VCaP (cell line): ENCODE results near the gene GRIK4.
A peak's percentile ranks its signal among the peaks of the same experiment; 100 is the strongest.

Source experiments
- H3K27ac ChIP-seq: fragments of 450-650 bp; 2 replicates; pipeline ENCODE4 v1.5.1; 2017
- TF ChIP-seq, protein P1 (sequence below): fragments of 450-650 bp; conservative IDR thresholded peaks from 2 replicates; pipeline ENCODE4 v1.5.1; 2017; ENCODE audit warnings: mild to moderate bottlenecking, moderate library complexity

GRIK4 gene

DNA sequence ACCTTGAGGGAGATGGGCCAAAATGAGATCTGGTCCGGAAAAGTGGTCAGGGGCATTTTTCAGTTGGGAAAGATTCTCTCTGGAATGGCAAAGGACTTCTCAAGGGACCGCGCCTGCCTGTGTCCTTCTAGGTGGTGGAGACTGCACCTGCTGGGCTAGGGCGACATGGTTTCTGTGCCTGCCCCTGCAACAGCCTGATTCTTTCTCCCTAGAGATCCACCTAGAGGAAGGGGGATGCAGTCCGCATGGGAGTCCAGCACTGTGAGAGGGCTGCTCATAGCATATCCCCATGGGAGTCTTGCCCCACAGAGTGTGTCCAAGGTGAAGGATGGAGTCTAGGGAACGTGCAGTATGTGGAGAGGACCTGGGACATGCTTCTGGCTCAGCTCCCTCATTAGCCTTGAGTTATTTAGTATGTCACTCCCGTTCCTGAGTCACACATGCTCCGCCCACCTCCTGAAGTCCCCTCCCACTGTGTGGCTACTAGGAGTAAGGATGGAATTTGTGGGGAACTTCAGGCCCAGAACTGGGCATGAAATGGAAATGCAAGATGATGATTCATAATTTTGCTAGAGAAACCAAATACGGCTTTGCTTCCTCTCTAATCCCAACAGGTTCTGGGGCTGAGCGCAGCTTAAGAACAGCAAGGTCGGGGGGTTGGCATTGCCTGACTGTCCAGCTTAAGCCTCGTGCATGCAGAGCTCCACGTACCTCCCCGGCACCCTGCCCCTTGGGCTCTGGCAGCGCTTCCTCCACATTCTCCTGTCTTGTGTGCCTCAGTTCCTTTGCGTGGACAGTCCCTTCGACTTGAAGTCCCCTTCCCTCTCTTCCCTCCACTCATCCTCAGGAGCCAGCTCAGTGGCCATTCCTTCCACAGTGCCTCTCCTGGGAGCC, 35.0 kb downstream of the GRIK4 start:
- TF ChIP-seq, protein P1, sequence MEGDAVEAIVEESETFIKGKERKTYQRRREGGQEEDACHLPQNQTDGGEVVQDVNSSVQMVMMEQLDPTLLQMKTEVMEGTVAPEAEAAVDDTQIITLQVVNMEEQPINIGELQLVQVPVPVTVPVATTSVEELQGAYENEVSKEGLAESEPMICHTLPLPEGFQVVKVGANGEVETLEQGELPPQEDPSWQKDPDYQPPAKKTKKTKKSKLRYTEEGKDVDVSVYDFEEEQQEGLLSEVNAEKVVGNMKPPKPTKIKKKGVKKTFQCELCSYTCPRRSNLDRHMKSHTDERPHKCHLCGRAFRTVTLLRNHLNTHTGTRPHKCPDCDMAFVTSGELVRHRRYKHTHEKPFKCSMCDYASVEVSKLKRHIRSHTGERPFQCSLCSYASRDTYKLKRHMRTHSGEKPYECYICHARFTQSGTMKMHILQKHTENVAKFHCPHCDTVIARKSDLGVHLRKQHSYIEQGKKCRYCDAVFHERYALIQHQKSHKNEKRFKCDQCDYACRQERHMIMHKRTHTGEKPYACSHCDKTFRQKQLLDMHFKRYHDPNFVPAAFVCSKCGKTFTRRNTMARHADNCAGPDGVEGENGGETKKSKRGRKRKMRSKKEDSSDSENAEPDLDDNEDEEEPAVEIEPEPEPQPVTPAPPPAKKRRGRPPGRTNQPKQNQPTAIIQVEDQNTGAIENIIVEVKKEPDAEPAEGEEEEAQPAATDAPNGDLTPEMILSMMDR, result no peak
- H3K27ac ChIP-seq, result no peak overlapping the region

DNA sequence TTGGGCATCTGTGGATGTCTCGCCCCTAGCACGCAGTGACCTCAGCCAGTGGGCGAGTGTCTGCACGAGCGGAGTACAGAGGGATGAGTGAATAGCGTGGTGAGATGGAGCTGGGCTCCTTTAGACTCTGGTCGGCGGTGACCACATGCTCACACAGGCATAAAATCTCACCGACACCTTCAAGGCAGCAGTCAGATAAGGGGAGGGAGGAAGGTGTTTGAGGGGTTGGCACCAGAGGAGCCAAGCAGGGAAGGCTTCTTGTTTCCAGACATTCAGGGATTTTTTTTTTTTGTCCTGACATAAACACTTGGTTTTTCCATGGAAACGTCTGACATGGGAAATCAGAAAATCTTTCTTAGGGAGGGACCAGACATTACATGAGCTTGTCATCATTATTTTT, 35.8 kb downstream of the GRIK4 start:
- TF ChIP-seq, protein P1, result no peak
- no peak overlapping the region for H3K27ac ChIP-seq

DNA sequence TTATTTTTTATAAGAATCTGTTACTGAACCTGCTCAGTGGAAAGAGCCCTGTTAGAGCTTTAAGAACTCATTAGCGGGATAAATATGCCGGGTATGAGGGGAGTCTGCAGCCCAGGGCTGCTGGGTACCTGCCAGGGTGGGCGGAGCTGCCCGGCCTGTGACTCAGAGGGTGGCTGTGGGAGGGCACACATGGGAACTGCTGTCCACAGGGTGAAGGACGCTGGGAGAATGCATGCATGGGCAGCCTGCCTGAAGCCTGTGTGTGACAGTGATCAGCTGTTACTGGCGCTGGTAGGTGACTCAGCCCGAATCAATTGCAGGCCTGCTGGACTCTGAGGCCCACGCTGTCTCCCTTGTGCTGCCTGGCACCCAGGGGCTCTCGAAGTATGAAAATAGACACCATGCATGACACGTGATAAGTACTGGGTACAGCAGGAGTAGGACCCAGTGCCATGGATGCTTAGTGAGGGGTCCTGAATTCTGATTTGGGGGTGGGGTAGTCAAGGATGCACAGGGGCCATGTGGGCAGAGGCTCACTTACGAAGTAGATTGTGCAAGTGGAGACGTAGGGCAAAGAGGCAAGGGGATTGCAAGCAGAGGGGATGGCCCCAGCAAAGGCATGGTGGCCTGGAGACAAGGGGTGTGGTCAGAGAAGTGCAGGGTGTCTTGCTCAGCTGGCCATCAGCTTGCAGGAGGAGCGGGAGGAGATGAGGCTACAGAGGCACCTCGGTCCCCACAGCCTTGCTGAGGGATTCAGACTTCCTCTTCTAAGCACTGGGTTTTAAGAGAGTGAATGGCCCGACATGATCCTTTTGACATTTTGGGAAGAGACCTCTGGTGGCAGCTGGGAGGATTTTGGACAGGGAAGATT, 36.5 kb downstream of the GRIK4 start:
- no peak overlapping the region for H3K27ac ChIP-seq
- TF ChIP-seq, protein P1, result peak; percentile 58

DNA sequence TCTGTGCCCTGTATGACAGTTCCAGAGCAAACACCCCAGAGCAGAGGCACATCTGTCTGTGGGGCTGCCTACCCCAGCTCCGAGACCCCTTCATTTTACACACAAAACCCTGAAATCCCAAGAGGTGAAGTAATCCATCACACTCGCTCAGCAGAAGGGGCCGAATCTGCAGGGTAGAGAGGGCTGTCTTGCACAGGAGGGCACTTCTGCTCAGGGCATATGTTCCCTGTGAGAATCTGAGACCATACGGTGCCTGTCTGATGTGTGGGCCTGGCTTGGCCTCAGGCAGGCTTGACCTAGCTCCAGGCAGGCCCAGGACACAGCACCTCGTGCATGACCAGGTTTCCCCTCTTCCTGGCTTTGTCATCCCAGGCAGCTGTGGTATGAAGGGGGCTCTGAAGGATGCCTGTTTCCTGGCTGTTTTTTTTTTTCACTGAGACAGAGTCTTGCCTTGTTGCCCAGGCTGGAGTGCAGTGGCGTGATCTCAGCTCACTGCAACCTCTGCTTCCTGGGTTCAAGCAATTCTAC, 37.2 kb downstream of the GRIK4 start:
- TF ChIP-seq, protein P1, result peak; percentile 8; the same call in 1 of the 2 replicates
- H3K27ac ChIP-seq, result no peak overlapping the region

DNA sequence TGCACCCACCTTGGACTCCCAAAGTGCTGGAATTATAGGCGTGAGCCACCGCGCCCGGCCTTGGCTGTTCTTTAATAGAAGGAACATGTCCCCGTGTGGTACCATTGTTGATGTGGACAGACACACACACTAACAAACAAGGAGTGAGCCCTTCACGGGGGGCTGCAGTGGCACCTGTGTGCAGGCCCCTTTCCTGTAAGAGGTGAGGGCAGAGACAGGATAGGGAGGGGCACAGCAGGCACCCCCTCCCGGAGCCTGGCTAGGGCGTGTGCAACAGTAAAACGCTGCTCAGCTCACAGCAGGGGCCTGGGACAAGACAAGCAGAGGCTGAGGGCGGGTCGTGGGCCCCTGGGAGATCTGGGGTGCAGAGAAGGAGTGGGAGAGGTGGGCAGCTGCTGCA, 37.8 kb downstream of the GRIK4 start:
- TF ChIP-seq, protein P1, result no peak
- no peak overlapping the region for H3K27ac ChIP-seq

DNA sequence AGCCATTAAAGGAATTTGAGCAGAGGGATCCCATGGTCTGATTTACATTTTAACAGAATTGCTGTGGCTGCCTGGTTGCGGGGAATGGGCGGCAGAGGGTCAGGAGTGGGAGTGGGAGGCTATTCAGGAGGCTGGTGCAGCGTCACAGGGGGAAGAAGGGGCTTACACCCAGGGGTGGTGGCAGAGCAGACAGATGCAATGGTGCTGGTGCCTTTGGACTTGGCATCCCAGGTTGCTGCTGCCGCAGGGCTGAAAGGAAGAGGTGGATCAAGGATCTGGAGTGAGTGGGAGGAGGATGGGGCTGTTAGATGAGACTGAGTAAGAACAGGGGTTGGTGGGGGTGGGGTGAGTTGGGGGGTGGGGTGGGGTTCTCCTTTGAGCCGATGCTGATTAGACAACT, 38.5 kb downstream of the GRIK4 start:
- no peak overlapping the region for H3K27ac ChIP-seq
- TF ChIP-seq, protein P1, result no peak

DNA sequence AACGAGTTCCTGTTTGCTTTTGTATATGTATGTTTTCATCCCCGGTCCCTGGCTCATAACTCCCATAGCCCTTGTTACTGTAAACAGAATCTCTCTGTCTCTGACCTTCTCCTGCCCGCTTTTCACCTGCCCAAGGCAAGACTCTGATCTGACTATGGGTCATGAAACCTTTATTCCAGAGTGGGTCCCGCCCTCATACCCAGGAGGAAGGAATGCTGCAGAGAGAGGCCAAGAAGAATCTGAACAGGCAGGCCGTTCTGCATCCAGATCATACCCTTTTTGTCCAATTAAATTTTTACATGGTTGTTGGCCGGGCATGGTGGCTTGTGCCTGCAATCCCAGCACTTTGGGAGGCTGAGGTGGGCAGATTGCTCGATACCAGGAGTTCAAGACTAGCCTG, 39.6 kb downstream of the GRIK4 start:
- TF ChIP-seq, protein P1, result no peak
- no peak overlapping the region for H3K27ac ChIP-seq
